ENCODE data around the gene CYP24A1.

- TF ChIP-seq CTCF (IDR thresholded peaks at IDR 0.05) = no peak
- TF ChIP-seq POLR2A (IDR thresholded peaks at IDR 0.05) = no peak
Observed at GRCh38 chr20:54223285-54223684, 49.5 kb upstream of the CYP24A1 start.

All from suprapubic skin (tissue), 3 donors.